Activated T-cell treated with anti-CD3 and anti-CD28 coated beads, Interleukin-2, amount 50 U/mL, for 48 hours (primary cell): ENCODE results near the gene BID.
A peak's percentile ranks its signal among the peaks of the same experiment; 100 is the strongest.

ENCODE experiments used
- DNase-seq, 2 experiments: peaks; one replicate each; pipeline ENCODE4 v3.0.0-alpha.2; 2020

Gene BID

GRCh38 chr22:17782621-17783020 is 8.4 kb upstream of the BID start:
- DNase-seq, result no peak

GRCh38 chr22:17782158-17782557 is 7.9 kb upstream of the BID start:
- DNase-seq, result no peak

DNA sequence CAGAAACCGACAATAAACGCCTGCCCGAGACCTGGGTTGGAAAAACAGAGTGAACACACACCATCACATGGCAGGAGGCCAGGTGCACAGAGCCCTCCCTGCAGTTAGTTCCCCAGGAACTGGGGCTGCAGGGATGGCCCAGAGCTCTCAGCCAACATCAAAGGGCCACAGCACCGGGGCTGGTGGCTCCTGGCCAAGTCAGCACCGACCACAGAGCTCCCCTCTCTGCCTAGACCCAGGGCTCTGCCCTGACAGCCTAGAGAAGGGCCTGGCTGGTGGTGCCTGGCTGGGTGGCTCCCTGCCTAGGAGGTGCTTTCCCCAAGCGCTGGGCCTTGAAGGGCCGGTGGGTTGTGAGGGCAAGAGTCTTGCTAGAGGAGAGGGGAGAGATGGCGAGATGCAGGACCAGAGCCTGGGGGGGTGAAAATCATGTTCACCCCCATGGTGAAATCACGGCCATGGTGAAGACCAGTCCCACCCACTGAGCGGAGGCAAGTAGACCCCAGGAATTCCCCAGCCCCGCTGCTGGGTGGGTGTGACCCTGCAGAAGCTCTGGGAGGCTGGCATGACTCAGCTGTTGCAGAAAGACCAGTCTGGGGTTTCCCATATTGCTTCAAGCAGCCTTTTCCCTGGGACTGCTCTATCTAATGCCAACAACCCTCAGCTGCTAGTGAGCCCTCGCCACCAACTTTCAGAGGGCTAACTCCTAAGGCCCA is 7.2 kb upstream of the BID start:
- DNase-seq, result peak; percentile 71 to 78

GRCh38 chr22:17780741-17781318 is 6.6 kb upstream of the BID start:
- DNase-seq, result no peak

DNA sequence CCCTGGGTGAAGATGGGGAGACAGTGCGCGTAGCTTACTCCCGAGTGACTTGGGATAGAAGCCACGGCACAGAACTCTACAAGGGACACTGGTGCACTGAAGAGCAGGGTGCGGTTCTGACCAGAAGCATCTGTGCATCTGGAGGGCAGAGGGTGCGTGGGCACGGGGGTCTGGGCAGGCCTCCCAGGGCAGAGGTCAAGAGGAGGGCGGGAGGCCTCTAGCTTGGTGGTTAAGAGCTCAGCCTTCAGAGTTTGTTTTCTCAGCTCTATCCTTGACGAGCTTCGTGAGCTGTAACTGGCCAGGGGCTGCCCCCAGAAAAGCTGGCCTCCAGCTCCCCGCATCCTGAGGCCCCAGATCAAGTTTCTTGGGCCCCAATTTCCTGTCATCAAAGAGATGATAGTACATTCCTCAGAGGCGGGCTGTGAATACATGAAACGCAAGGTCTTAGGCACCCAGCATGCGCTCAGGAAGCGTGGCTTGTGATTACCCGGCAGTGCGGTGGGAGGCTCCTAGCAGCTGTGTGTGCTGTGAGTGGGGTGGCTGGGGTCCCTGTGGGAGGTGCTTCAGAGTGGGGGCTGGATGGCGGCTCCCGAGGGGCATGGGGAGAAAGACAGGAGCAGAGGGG is 6.0 kb upstream of the BID start:
- no peak for DNase-seq

DNA sequence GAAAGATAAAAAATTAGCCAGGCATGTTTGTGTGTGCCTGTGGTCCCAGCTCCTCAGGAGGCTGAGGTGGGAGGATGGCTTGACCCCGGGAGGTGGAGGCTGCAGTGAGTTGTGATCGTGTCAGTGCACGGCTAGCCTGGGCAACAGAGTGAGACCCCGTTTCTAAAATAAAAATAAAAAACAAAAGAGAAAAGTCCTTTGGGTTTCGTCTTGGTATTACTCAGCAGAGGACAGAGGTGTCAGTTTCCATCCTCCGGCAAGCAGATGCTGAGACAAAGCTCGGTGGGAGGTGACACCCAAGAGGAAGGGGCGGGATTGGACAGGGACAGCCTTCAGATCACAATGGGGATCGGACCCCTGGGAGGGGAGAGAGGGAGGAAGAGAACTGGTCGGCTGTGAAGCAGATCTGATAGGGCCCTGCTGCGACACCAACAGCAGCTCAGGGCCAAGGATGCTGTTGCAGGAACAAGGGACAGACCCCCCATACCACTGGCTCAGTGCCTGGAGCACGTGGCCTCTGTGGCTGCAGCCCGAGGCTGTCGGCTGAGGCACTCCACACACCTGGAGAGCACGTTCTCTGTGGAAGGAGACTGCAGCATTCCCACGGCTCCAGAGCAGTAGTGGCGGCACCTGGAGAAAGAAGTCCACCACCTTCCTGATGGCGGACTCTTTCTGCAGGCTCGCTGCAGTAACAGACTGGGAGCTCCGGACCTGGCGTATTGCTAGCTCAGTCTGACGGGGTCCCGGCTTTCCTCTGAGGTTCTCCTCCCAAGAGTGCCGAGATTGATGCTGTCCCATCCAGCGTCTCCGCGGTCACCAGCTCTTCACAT is 5.2 kb upstream of the BID start:
- DNase-seq, result peak in 1 of 2 experiments; percentile 40

GRCh38 chr22:17778412-17778976 is 4.2 kb upstream of the BID start:
- DNase-seq, result no peak

DNA sequence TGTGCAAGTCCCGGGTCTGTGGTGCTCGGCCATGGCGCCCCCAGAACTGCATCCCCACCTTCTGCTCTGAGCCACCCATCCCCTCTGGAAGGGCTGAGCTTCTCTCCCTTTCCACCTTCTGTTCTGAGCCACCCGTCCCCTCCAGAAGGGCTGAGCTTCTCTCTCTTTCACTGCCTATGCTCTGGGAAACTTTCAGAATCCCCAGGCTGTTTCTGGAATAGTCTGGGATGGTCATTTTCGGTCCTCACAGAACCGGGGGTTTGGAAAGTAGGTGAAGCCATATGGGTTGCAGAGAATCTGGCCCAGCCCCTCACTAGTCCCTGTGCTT is 3.4 kb upstream of the BID start:
- DNase-seq, result no peak

DNA sequence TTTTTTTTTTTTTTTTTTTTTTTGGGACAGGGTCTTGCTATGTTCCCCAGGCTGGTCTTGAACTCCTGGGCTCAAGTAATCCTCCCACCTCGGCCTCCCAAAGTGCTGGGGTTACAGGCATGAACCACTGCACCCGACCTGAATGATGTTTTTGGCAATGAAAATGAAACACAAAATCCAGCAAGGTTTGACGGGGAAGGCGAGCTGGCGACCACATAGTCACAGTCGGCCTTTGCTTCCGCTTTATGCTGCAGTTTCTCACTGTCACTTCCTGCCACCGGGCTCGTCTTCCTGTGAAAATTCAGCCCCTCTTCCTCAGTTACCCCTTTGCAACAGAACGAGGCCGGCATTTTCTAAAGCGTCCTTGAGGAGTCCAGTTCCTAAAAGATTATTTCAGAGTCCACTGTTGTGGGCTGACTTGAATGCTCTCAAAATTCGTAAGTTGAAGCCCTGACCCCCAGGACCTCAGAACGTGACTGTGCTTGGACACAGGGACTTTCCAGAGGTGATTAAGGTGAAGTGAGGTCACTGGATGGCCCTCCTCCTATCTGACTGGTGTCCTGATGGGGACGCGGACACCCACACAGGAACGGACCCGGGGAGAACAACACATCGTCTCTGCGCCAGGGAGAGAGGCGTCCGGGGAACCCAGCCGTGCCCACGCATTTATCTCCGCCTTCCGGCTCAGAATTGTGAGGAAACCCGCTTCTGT is 2.9 kb upstream of the BID start:
- DNase-seq, result peak; percentile 76 to 79

DNA sequence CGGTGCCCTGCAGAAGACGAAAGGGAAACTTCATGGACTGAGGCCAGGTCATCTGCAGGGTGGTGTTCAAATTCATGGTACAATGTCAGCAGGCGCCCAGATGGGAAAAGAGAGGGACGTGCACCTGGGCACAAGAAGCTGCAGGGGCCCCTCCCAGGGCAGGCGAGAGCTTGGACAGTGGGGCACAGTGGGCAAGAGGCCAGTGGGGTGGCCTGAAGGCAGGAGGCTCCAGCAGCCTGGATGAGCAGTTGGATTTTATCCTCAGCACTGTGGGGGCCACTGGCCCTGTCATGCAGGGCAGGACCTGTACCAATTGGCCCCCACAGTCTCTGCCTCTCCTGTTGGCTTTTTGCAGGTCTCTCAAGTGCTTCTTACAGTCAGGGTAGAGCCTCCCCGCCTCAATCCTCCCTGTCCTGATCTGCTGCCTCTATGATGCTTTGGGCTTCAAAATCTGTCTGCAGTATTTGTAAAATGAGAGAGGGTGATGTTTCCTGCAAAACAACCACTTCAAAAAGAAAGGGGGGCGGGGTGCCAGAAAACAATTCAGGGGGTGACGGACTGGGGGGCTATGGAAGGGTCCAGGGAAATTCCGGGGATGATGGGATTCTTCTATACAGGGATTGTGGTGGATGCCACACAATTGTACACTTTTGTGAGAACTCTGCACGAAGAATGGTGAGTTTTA is 1.7 kb upstream of the BID start:
- no peak for DNase-seq

DNA sequence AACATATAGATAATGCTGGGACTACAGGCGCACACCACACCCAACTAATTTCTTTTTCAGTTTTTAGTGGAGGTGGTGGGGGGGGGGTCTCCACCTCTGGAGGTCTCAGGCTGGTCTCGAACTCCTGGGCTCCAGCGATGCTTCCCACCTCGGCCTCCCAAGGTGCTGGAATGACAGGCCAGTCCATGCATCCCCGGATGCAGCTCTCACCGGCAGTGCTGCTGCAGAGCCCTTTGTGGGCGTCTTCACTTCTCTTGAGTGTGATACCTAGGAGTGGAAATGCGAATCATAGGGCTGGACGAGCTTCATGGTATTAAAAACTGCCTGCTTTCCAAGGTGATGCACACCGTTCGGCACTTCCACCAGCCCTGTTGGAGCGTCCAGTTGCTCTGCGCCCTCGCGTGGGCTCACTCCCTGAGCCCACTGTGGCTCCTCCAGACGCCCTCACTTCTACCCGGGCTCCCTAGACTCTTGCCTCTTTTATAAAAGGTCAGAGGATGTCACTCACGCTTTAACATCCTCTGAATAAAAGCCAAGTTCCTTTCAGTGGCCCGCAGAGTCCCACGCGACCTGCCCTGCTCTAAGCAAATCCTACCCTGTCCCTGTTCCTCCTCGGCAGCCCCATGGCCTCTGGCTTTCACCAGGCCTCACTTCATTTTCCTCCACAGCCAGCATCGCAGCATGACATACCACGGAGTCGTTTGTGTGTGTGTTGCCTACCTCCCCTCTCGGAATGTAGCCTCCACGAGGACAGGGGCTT is 837 bp upstream of the BID start:
- peak in 1 of 2 experiments; percentile 43 for DNase-seq

DNA sequence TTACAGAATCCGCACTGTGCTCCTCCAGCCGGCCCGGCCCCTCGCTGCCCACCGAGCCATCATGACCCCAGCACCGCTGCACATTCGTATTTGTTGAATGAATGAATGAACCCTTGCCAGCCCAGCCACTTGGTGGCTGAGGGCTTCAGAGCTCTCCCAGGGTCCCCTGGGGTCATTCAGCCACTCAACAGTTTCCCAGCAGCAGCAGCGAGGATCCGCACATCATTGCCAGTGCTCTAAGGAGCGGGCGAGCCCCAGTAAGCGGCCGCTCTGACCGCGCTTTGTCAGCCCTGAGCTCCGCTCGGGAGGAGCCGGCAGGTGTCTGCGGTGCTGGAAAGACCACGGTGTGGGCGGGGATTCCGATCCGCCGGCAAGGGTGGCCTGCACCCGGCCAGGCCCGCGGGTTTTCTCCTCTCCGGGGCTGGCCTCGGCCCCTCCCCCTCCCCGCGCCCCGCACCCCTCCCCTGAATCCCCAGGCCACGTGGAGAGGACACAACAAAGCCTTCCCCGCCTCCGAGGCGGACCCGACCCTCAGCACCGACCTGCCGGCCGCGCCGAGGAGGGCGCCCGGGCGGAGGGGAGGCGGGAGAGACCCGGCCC is 563 bp downstream of the BID start:
- DNase-seq, result peak; percentile 77 to 81

GRCh38 chr22:17772958-17773605 is 1.2 kb downstream of the BID start:
- no peak for DNase-seq

DNA sequence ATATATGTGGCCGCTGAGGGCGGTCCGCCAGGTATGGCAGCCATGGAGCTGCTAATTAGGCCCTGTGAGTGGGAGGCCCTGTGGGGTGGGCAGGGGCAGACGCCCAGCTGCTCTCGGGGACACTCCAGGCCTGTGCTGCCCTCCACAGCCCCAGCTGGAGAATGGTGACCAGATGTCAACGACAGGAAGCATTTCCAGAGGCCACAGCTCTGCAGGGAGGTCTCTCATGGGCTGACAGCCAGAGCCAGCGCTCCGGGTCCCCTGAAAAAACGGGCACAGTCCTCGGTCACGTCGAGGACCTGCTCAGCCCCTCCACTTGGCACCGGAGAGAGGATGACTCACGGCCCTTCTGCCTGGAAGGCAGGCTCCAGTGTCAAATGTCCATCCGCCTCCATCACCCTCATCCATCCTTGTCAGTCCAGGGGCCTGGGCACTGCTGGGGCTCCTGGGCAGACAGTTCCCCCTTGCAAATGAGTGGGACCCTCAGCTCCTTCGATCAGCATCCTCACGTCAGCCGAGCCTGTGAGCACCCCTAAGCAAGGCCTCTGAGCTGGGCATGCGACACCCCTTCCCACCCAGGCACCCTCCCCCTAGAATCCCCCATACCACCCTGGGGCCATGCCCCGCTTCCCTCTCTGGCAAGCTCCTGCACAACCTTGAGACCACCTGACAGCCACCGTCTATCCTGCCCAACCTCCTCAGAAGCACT is 1.9 kb downstream of the BID start:
- DNase-seq, result no peak

DNA sequence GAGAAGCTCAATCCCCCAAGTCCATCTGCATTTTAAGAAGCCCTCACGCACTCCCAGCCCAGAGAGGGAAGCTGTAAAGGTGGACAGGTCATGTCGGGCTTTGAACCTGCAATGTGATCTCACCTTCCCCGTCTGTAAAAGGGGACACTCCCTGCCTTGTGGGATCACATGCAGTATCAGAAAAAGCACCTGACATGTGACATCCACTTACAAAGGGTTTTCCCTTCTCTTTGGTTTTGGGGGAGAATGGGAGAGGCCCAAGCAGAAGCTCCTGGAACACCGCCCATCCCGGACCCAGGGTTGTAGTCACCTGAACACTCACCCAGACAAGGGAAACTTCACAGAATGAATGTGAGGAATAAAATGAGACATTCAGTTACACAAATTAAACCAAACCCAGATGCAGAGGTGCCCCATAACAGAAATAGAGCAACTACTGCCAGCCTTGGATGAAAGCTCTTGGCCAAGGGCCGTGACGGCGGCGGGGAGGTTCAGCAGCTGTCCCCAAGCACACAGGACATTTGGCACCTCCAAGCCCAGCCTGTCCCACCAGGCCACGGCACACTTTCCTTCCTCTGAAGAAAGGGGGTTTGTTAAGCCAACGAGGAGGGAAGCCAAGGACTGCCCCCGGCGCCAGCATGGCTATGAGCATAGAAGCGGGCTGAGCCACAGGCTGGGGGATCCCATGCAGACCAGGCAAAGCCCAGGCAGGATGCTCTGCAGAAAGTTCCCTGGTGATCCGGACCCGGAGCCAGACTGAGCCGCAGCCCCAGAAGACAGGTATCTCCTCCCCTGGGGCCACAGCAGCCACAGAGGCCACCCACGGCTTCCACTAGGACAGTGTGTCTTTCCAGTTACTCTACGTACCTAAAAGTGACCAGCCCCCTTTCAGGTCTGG is 3.8 kb downstream of the BID start:
- DNase-seq, result no peak

GRCh38 chr22:17769716-17770082 is 4.6 kb downstream of the BID start:
- no peak for DNase-seq

DNA sequence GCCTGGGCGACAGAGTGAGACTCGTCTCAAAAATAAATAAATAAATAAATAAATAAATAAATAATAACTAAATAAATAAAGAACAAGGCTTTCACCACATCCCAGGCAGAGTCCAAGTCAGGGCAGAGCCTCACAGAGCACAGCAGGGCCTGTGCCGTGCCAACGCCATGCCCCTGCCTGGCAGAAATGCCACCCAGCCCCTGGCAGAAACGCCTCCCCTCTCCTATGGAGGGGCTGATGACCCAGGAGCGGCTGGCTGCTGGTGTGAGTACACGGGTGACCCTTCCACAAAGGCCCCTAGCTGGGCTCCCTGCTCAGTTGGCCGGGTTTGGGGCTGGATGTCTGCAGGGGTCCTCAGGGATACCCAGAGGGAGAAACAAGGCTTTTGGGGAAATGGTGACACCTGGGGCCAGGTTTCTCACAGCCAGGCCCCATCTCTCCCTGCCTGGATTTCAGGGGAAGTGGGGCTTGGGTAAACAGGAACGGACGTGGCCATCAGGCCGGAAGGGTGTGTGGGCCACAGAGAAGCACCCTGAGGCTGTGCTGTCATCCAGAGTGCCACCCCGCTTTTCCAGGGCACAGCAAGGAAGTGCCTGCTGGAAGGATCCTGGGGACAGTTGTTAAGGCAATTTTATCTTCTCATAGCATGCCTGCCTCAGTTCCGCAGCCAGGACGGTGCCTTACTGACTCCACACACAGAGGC is 5.1 kb downstream of the BID start:
- no peak for DNase-seq
